ENCODE data around the gene MYEF2. TPM values are rescaled to one million over a fixed set of nuclear protein-coding genes. Genes with fewer than 3 reads are reported as not detected.

The MYEF2 gene
- total and polyA plus RNA-seq, 2 of the 13 experiments (the other 11 are each of a cell fraction or from before 2014, with no cell fraction given), result 10.3 to 10.5 TPM

DNA sequence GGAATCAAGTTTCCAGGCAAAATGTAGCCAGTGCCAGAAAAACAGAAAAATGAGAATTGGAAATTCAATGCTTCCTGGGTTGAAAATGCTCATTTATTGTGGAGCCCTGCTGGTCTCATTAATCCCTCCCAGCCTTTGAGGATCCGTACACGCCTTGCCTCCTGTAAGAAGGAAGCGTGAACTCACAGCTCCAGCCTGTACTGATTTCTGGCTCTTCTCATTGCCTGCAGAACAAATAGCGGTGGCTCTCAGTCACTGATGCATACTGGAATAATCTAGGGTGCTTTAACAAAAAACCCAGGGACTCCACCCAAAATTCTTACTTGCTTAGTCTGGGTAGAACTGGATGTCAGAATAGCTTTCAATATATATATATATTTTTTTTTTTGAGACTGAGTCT, 86.6 kb downstream of the MYEF2 start:
- BruUV-seq (replicated peaks), result no TSS peak
- POLR2A ChIA-PET, result no interaction called here
- Histone ChIP-seq H3K79me2 (ENCODE audit: insufficient read depth, low read length) (no peaks in the 10 kb centered on the region), H3K27ac (ENCODE audit: extremely low read length, insufficient read depth, low read length) (no peak overlapping the region), H3K27me3 (ENCODE audit: control insufficient read depth in 1 of 2, insufficient read depth in 2 of 2, low read length in 2 of 2) (0 out of 5 replicates have a peak, but pooled peaks cover 0 to 1% of the 10 kb centered on the region in 2 experiments), H3K4me1 (ENCODE audit: insufficient read depth, low read length) (no peaks in the 10 kb centered on the region), H2AFZ (ENCODE audit: low read length) (no peak overlapping the region), H3K9ac (ENCODE audit: insufficient read depth, low read depth, low read length) (no peak overlapping the region), H3K4me3 (replicated peaks in 1 of 3; ENCODE audit: insufficient read depth in 1 of 3, low read depth in 2 of 3, low read length in 3 of 3) (no peak overlapping the region), H3K36me3 (replicated peaks in 1 of 2; ENCODE audit: control insufficient read depth in 1 of 2, insufficient read depth in 2 of 2, low read length in 2 of 2) (no peaks in the 10 kb centered on the region), H4K20me1 (ENCODE audit: insufficient read depth, low read length) (no peaks in the 10 kb centered on the region), H3K4me2 (ENCODE audit: low read depth, low read length) (no peak overlapping the region), H3K9me3 (ENCODE audit: low read length) (no peaks in the 10 kb centered on the region)
- TF ChIP-seq, protein P1, sequence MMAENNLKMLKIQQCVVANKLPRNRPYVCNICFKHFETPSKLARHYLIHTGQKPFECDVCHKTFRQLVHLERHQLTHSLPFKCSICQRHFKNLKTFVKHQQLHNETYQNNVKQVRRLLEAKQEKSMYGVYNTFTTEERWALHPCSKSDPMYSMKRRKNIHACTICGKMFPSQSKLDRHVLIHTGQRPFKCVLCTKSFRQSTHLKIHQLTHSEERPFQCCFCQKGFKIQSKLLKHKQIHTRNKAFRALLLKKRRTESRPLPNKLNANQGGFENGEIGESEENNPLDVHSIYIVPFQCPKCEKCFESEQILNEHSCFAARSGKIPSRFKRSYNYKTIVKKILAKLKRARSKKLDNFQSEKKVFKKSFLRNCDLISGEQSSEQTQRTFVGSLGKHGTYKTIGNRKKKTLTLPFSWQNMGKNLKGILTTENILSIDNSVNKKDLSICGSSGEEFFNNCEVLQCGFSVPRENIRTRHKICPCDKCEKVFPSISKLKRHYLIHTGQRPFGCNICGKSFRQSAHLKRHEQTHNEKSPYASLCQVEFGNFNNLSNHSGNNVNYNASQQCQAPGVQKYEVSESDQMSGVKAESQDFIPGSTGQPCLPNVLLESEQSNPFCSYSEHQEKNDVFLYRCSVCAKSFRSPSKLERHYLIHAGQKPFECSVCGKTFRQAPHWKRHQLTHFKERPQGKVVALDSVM (CRISPR knock-in tag; IDR thresholded peaks at IDR 0.05), result no peak
- 0% methylated on average over 2 of the region's 4 CpGs for WGBS (ENCODE audit: low lambda C conversion rate)
- in situ Hi-C loops (cut with HindIII; ENCODE audit: extremely low pct_ligation_motif_present, low pct_unique_long_range_greater_than_20kb) (no loop called here), intact Hi-C loops (cut with micrococcal nuclease; ENCODE audit: unreplicated experiment) (no loop called here)
- FAIRE-seq (no peak), ATAC-seq (no peak), DNase-seq (ENCODE audit: low spot score) (no peak)
- CTCF ChIA-PET (ENCODE audit: low intra/inter-chr PET ratio, low total read pairs), result no interaction called here

DNA sequence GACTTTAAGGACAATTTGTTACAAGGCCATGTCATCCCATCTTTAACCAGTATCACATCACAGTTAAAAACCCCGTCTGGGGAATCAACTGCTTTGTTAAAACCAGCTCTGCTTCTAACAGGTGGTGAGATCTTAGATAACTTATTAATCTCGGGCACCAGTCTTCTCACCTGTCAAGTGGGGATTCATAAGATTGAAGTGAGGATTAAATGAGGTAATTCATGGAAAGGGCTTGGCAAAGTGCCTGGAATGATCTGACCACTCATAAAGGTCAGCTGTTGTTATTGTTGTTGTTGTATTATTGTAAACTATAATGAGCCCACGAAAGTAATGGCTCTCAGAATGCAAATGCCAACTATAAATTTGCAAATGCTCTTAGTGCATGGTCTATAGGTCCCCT, 87.4 kb downstream of the MYEF2 start:
- no peaks in the 10 kb centered on the region for H3K4me1 ChIP-seq (ENCODE audit: insufficient read depth, low read length)
- ATAC-seq (no peak), FAIRE-seq (no peak), DNase-seq (ENCODE audit: low spot score) (no peak)
- 0 out of 5 replicates have a peak, but pooled peaks cover 0 to 3% of the 10 kb centered on the region in 2 experiments for H3K27me3 ChIP-seq (ENCODE audit: control insufficient read depth in 1 of 2, insufficient read depth in 2 of 2, low read length in 2 of 2)
- in situ Hi-C loops (cut with HindIII; ENCODE audit: extremely low pct_ligation_motif_present, low pct_unique_long_range_greater_than_20kb) (no loop called here), intact Hi-C loops (cut with micrococcal nuclease; ENCODE audit: unreplicated experiment) (no loop called here)
- H3K4me2 ChIP-seq (ENCODE audit: low read depth, low read length), result no peak overlapping the region
- H3K9me3 ChIP-seq (ENCODE audit: low read length), result no peaks in the 10 kb centered on the region
- no peaks in the 10 kb centered on the region for H3K79me2 ChIP-seq (ENCODE audit: insufficient read depth, low read length)
- ChIA-PET CTCF (ENCODE audit: low intra/inter-chr PET ratio, low total read pairs) (no interaction called here), POLR2A (no interaction called here)
- BruUV-seq (replicated peaks), result no TSS peak
- no peak overlapping the region for H3K9ac ChIP-seq (ENCODE audit: insufficient read depth, low read depth, low read length)
- no peak overlapping the region for H2AFZ ChIP-seq (ENCODE audit: low read length)
- no peak overlapping the region for H3K27ac ChIP-seq (ENCODE audit: extremely low read length, insufficient read depth, low read length)
- no peak overlapping the region for H3K4me3 ChIP-seq (replicated peaks in 1 of 3; ENCODE audit: insufficient read depth in 1 of 3, low read depth in 2 of 3, low read length in 3 of 3)
- no peaks in the 10 kb centered on the region for H3K36me3 ChIP-seq (replicated peaks in 1 of 2; ENCODE audit: control insufficient read depth in 1 of 2, insufficient read depth in 2 of 2, low read length in 2 of 2)
- no peak for TF ChIP-seq ATAD3A (CRISPR knock-in tag; IDR thresholded peaks at IDR 0.05)
- no peak for TF ChIP-seq KDM1A (CRISPR knock-in tag; IDR thresholded peaks at IDR 0.05)
- TF ChIP-seq ZBTB7A (CRISPR knock-in tag; IDR thresholded peaks at IDR 0.05), result no peak
- no peak for TF ChIP-seq ZNF772 (CRISPR knock-in tag; IDR thresholded peaks at IDR 0.05)
- TF ChIP-seq ELF4 (CRISPR knock-in tag; IDR thresholded peaks at IDR 0.05; ENCODE audit: borderline replicate concordance), result no peak
- no peak for TF ChIP-seq ZFP37 (CRISPR knock-in tag; IDR thresholded peaks at IDR 0.05; ENCODE audit: borderline replicate concordance)
- no peak for TF ChIP-seq ZNF331 (CRISPR knock-in tag; IDR thresholded peaks at IDR 0.05)
- no peak for TF ChIP-seq ZNF430 (CRISPR knock-in tag; IDR thresholded peaks at IDR 0.05)
- no peak for TF ChIP-seq CAMTA2 (CRISPR knock-in tag; IDR thresholded peaks at IDR 0.05; ENCODE audit: borderline replicate concordance)
- no peak for TF ChIP-seq NCOA5 (CRISPR knock-in tag; IDR thresholded peaks at IDR 0.05)
- TF ChIP-seq, protein P2, sequence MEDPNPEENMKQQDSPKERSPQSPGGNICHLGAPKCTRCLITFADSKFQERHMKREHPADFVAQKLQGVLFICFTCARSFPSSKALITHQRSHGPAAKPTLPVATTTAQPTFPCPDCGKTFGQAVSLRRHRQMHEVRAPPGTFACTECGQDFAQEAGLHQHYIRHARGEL (CRISPR knock-in tag; IDR thresholded peaks at IDR 0.05), result no peak
- TF ChIP-seq ZNF350 (CRISPR knock-in tag; IDR thresholded peaks at IDR 0.05; ENCODE audit: borderline replicate concordance, low read depth), result no peak
- 0% methylated on average over 3 of the region's 3 CpGs for WGBS (ENCODE audit: low lambda C conversion rate)
- no peaks in the 10 kb centered on the region for H4K20me1 ChIP-seq (ENCODE audit: insufficient read depth, low read length)
